Colonic mucosa (tissue), 4 donors: ENCODE data around the gene IL22. TPM values are rescaled to one million over a fixed set of nuclear protein-coding genes. Genes with fewer than 3 reads are reported as not detected.

ENCODE experiments used
- DNase-seq: peaks from one replicate; pipeline ENCODE4 v3.0.0-alpha.2; 2020
- H3K27ac ChIP-seq: fragments of 200-600 bp; one replicate; pipeline ENCODE4 v1.8.0; 2021
- H3K27me3 ChIP-seq: fragments of 200-600 bp; one replicate; pipeline ENCODE4 v1.8.0; 2021
- H3K36me3 ChIP-seq: fragments of 200-600 bp; one replicate; pipeline ENCODE4 v1.8.0; 2021
- H3K4me1 ChIP-seq: fragments of 200-600 bp; one replicate; pipeline ENCODE4 v1.8.0; 2021; ENCODE audit warnings: mild to moderate bottlenecking
- H3K4me3 ChIP-seq: fragments of 200-600 bp; one replicate; pipeline ENCODE4 v1.8.0; 2021
- H3K9ac ChIP-seq, 2 donors: one replicate each; pipeline ENCODE4 v1.7.0; 2013; ENCODE audit warnings: control low read depth in 2 of 2, low read depth in 2 of 2, low read length in 2 of 2
- H3K9me3 ChIP-seq: fragments of 200-600 bp; one replicate; pipeline ENCODE4 v1.8.0; 2021
- intact Hi-C: fragments of 100-400 bp; cut with DNase I; formaldehyde crosslinking; loops from one replicate; pipeline ENCODE4 v1.14.1; 2022
- total RNA-seq, 2 donors: library from RNA; stranded (reverse); fragmentation: NEBNext Ultra II Directional in 1 of 2; extraction: Animal tissue kit (Norgen Biotek cat#: 25700) in 1 of 2; gene quantifications; one replicate each; pipeline ENCODE4 v1.2.1, GENCODE V29; 2021
- TF ChIP-seq, protein P1 (sequence below): fragments of 200-600 bp; IDR thresholded peaks from one replicate; pipeline ENCODE4 v1.8.0; 2022; ENCODE audit warnings: antibody characterized with exemption, mild to moderate bottlenecking
- donor health status: healthy.
- donor health status: DM: no; HTN: no; CAD: no.
- donor health status: DM: no; HTN: no; CAD: no.

Gene IL22
- total RNA-seq, 2 donors from 2014 or later: not detected

- Histone ChIP-seq H3K9me3 (no peaks in the 10 kb centered on the region), H3K27me3 (no peaks in the 10 kb centered on the region), H3K4me3 (no peak overlapping the region), H3K9ac (no peak overlapping the region), H3K36me3 (no peaks in the 10 kb centered on the region), H3K4me1 (no peaks in the 10 kb centered on the region), H3K27ac (no peak overlapping the region)
- intact Hi-C loops: no loop called here
- no peak for DNase-seq
- TF ChIP-seq, protein P1, sequence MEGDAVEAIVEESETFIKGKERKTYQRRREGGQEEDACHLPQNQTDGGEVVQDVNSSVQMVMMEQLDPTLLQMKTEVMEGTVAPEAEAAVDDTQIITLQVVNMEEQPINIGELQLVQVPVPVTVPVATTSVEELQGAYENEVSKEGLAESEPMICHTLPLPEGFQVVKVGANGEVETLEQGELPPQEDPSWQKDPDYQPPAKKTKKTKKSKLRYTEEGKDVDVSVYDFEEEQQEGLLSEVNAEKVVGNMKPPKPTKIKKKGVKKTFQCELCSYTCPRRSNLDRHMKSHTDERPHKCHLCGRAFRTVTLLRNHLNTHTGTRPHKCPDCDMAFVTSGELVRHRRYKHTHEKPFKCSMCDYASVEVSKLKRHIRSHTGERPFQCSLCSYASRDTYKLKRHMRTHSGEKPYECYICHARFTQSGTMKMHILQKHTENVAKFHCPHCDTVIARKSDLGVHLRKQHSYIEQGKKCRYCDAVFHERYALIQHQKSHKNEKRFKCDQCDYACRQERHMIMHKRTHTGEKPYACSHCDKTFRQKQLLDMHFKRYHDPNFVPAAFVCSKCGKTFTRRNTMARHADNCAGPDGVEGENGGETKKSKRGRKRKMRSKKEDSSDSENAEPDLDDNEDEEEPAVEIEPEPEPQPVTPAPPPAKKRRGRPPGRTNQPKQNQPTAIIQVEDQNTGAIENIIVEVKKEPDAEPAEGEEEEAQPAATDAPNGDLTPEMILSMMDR: no peak
These were observed 38.1 kb upstream of the IL22 start for GRCh38 chr12:68291396-68292036.

GRCh38 chr12:68290126-68290525, 36.7 kb upstream of the IL22 start:
- Histone ChIP-seq H3K36me3 (no peaks in the 10 kb centered on the region), H3K4me3 (no peak overlapping the region), H3K9me3 (no peaks in the 10 kb centered on the region), H3K9ac (no peak overlapping the region), H3K27me3 (no peaks in the 10 kb centered on the region), H3K27ac (no peak overlapping the region), H3K4me1 (no peaks in the 10 kb centered on the region)
- intact Hi-C loops: no loop called here
- TF ChIP-seq, protein P1: no peak
- no peak for DNase-seq

GRCh38 chr12:68287106-68287505, 33.7 kb upstream of the IL22 start:
- no peak for DNase-seq
- Histone ChIP-seq H3K27me3 (no peaks in the 10 kb centered on the region), H3K9ac (no peak overlapping the region), H3K36me3 (no peaks in the 10 kb centered on the region), H3K9me3 (no peaks in the 10 kb centered on the region), H3K27ac (no peak overlapping the region), H3K4me1 (no peaks in the 10 kb centered on the region), H3K4me3 (no peak overlapping the region)
- intact Hi-C loops: no loop called here
- TF ChIP-seq, protein P1: no peak

- H3K27ac ChIP-seq: no peak overlapping the region
- H3K36me3 ChIP-seq: no peaks in the 10 kb centered on the region
- TF ChIP-seq, protein P1: no peak
- intact Hi-C loops: no loop called here
- no peaks in the 10 kb centered on the region for H3K4me1 ChIP-seq
- no peak overlapping the region for H3K4me3 ChIP-seq
- H3K27me3 ChIP-seq: no peaks in the 10 kb centered on the region
- H3K9ac ChIP-seq: no peak overlapping the region
- H3K9me3 ChIP-seq: no peaks in the 10 kb centered on the region
- no peak for DNase-seq
These were observed 33.0 kb upstream of the IL22 start for GRCh38 chr12:68286396-68286795.

GRCh38 chr12:68285541-68285940, 32.1 kb upstream of the IL22 start:
- Histone ChIP-seq H3K36me3 (no peaks in the 10 kb centered on the region), H3K4me3 (no peak overlapping the region), H3K4me1 (no peaks in the 10 kb centered on the region), H3K27me3 (no peaks in the 10 kb centered on the region), H3K9me3 (no peaks in the 10 kb centered on the region), H3K27ac (no peak overlapping the region), H3K9ac (no peak overlapping the region)
- intact Hi-C loops: no loop called here
- no peak for DNase-seq
- TF ChIP-seq, protein P1: no peak
